GM19452 (cell line): Measurements from ENCODE around the gene GRWD1.

ENCODE experiments used
- ATAC-seq: cut with Tn5 transposase; IDR thresholded peaks from one replicate; pipeline ENCODE4 v1.9.1; 2021; ENCODE audit not compliant: unreplicated experiment

The GRWD1 gene

GRCh38 chr19:48455171-48455907 is 9.6 kb downstream of the GRWD1 start, which contains the start of gene KCNJ14:
TSS of gene KCNJ14 (plus strand) at chr19:48455574. CDS start at chr19:48461725, 6,151 bp downstream.
- ATAC-seq: no peak

DNA sequence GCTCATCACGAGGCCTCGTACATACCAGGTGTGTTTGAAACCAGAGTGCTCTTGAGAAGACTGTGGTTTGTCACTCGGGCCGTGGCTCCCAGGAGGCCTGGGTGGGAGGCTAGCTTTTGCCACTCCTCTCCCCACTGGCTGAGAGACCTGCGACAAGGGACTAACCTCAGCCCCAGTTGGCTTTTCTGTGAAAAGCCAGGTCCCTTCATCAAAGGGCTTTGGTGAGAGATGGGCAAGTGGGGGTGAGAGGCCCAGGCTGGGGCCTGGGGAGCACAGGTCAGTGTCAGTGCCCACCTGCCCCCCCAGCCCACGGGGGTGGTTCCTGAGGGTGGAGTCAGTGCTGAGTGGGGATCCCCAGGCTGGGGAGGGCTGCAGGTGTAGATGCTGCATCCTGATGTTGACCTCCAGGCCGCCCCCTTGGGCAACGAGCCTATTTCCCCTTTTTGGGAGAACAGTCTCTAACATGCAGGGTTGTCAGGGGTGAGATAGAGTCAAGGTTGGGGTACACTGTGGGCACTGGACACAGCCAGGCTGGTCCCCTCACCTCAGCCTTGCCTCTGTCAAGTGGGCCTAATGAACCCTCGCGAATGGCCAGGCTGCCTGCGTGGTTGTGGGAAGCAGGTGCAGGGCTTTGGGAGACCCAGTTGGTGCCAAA is 10.3 kb downstream of the GRWD1 start:
- no peak for ATAC-seq

DNA sequence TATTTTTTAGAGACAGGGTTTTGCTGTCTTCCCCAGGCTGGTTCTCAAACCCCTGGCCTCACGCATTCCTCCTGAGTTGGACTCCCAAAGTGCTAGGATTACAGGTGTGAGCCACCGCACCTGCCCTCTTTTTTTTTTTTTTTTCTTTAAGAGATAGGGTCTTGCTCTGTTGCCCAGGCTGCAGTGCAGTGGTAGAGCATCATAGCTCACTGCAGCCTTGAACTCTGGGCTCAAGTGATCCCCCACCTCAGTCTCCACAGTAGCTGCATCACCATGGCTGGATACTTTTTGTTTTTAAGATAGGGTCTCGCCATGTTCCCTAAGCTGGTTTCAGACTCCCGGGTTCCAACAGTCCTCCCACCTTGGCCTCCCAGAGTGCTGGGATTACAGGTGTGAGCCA is 11.1 kb downstream of the GRWD1 start:
- no peak for ATAC-seq

GRCh38 chr19:48458016-48458415 is 12.2 kb downstream of the GRWD1 start:
- no peak for ATAC-seq

DNA sequence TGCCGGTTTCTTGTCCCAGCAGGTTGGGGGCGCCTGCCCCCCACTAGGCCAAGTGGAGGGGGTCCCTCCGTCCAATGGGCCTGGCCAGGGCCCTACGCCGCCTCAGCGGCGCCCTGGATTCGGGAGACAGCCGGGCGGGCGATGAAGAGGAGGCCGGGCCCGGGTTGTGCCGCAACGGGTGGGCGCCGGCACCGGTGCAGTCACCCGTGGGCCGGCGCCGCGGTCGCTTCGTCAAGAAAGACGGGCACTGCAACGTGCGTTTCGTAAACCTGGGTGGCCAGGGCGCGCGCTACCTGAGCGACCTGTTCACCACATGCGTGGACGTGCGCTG is 15.8 kb downstream of the GRWD1 start:
- no peak for ATAC-seq

GRCh38 chr19:48461982-48462655 is 16.3 kb downstream of the GRWD1 start:
- no peak for ATAC-seq

DNA sequence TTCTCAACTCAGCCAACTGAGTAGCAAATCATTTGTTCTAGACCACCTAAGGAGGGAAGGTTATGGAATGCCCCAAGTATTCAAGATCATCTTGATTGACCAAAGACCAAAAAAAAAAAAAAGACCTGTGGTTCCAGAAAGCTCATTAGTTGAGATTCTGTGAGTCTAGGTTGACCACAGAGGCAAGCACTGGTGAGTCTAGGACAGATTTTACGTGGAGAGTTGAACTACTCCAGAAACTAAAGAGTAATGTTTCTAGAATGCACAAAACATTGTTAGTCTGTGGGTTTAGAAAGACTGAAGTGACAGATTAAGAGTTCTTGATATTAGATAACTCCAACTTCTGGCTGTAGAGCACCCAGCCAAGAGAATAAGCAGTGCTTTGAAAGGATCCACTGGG is 19.4 kb downstream of the GRWD1 start:
- ATAC-seq: no peak

DNA sequence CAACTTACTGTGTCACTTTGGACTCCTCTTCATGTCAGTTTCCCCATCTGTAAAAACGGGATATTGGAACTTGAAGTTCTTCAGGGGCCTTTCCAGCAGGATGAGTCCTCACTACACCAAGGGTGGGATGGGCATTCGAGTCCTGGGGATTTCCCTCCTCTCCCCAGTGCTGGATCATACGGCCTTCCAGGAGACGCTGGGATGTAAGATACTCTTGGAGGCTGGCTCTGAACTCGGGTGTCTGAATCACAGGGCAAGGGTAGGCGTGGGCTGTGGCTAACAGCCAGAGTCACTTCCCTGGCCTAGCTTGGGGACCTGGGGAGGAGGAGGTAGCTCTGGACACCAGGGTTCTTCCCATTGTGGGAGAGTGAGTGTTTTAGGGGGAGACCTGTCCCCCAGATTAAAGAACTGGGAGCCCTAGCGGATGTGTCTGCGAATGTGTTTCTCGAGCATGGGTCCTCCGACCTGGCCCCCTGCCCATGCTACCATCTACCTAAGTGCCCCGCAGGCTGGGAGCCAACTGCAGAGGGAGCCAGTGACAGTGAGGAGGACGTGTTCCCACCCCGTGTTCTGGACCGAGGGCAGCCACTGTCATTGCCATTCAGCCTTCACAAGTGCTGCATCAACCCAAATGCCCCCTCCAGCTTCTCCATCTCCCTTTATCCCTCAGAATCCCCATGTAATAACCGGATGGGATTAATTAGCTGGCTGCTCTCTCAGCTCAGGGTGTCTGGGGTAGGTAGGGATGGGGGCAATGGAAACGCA is 21.0 kb downstream of the GRWD1 start:
- ATAC-seq: no peak

DNA sequence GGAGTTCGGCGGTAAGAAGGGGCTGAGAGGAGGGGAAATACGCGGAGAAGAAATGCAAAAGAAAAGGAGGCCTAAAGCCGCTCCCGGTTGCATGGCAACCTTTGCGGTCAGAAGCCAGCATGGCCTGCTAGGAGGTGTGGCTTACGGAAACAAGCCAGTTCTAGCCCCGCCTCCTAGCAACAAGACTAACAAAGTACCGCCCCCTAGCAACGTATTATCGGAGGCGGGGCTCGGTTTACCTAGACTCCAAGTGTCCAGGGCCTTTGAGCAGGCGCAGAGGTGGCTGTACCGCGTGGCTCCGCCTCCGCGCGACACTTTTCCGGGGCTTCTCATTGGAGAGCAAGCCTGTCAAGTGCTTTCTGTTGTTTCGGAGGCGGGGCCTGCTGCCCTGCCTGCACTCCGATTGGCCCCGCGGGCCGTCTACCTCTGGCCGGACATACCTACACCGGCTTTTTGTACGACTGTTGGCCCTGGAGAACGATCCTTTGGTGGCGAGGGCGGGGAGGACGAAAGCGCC is 23.0 kb downstream of the GRWD1 start:
- peak; percentile 94 for ATAC-seq

DNA sequence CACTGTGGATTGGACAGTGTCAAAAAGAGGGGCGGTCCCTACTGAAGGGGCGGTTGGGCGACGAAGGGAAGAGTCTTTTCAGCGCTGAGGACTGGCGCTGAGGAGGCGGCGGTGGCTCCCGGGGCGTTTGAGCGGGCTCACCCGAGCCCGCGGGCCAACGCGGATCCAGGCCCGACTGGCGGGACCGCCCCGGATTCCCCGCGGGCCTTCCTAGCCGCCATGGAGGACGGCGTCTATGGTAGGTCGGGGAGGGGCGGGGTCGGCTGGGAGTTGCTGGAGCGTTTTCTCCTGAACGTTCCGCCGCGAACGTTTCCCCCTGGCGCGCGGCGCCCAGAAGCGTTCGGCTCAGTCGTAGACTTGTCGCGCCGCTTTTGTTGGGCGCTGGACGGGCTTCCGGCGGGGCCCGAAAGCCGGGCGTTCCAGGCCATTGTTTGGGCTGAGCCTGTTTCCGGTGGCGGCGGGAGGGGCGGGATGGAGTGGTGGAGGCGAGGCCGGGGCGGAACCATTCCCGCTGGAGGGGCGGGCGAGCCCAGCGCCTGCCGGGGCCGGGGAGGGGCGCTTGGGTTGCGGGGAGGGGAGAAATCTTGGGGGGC is 23.6 kb downstream of the GRWD1 start, which contains the start of gene CYTH2:
TSS of gene CYTH2 (plus strand) at position 81 of the 593 bp plus-strand sequence. CDS start at position 220, 139 bp downstream.
- peak; percentile 19 for ATAC-seq

GRCh38 chr19:48469934-48470680 is 24.3 kb downstream of the GRWD1 start:
- ATAC-seq: no peak

GRCh38 chr19:48470856-48471255 is 25.1 kb downstream of the GRWD1 start:
- ATAC-seq: no peak

- ATAC-seq: no peak
These were observed 26.1 kb downstream of the GRWD1 start for GRCh38 chr19:48471836-48472235.

- no peak for ATAC-seq
These were observed 27.6 kb downstream of the GRWD1 start for GRCh38 chr19:48473161-48473966.

DNA sequence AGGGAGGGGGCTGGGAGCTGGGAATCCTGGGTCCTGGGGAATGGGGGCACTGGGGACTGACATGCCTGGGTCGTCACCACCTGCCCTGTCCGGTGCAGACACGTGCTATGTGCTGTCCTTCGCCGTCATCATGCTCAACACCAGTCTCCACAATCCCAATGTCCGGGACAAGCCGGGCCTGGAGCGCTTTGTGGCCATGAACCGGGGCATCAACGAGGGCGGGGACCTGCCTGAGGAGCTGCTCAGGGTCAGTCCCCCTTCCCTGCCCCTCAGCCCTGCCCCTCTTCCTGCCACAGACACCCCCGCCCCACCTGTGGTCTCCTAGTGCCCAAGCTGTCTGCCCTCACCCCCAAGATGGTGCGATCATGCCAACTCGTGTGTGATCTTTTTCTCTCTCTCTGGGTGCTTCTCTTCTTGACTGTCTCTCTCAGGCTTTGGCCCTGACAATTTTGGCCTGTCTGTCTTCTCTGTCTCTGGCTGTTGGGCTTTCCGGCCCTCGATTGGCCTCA is 28.4 kb downstream of the GRWD1 start:
- no peak for ATAC-seq

- ATAC-seq: no peak
These were observed 29.7 kb downstream of the GRWD1 start for GRCh38 chr19:48475369-48476068.

DNA sequence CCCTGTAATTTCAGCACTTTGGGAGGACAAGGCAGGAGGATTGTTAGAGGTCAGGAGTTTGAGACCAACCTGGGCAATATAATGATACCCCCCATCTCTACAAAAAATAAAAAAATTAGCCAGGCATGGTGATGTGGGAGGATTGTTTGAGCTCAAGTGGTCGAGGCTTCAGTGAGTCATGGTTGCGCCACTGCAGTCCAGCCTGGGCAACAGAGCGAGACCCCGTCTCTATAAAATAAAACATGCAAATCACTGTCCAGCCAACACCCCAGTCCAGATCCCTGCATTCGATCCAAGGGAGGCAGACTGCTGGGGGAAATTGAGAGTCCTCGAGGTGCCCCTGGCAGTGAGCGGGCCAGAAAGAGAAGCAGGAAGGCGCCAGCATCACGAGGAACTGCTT is 30.4 kb downstream of the GRWD1 start:
- ATAC-seq: no peak

DNA sequence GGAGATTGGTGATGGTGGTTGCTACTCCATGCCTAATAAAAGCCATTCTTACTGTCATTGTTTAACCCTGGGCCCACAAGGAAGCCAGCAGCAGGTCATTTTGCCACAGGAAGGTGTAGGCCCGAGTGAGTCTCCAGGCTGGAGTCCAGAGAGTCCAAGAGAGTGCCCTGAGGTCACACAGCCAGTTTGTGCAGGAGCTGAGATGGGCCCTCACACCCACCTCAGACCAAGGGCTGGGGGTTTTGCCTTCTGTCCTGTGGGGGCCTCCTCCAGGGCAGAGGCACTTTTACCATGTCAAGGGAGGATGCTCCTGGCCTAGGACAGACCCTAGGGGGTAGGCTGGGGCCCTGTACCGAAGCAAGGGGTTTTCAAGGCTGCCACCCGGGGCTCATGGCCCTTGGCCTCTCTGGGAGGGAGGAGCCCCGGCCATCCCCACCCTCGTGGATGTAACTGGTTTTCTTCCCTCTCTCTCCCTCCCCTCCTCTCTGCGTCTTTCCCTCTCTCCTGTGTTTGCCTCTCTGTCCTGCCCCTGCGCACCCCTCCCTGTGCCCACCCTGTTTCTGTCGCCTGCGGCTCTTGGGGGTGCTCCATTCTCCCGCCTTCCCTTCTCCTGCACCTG is 31.4 kb downstream of the GRWD1 start:
- ATAC-seq: no peak
